DOHH2 (cell line): ENCODE results near the gene TAF1D.
"Not testable (repeated sequence)": the region's sequence is repeated elsewhere in the genome, so short reads cannot be mapped to it uniquely, and the experiment has no call there.

Experiments used
- H3F3A ChIP-seq: fragments of 200-600 bp; sonication (generic), shearing (Covaris generic); 2 replicates; pipeline ENCODE4 v1.6.0; 2016; ENCODE audit warnings: antibody characterized with exemption, mild to moderate bottlenecking; ENCODE audit not compliant: control insufficient read depth, insufficient read depth
- H3K27ac ChIP-seq: fragments of 200-600 bp; sonication (generic); 2 replicates; pipeline ENCODE4 v1.5.1; 2014; ENCODE audit warnings: low read depth, mild to moderate bottlenecking, low read length, moderate library complexity
- H3K27me3 ChIP-seq: fragments of 200-600 bp; sonication (generic); 2 replicates; pipeline ENCODE4 v1.6.1; 2014; ENCODE audit warnings: mild to moderate bottlenecking, low read length, mixed read lengths; ENCODE audit not compliant: control insufficient read depth
- H3K36me3 ChIP-seq: fragments of 200-600 bp; sonication (generic); 2 replicates; pipeline ENCODE4 v1.6.1; 2014; ENCODE audit warnings: mild to moderate bottlenecking, low read length, moderate library complexity, mixed read lengths; ENCODE audit not compliant: control insufficient read depth
- H3K4me1 ChIP-seq: fragments of 200-600 bp; sonication (generic); 2 replicates; pipeline ENCODE4 v1.6.1; 2014; ENCODE audit warnings: mild to moderate bottlenecking, low read length, mixed read lengths; ENCODE audit not compliant: control insufficient read depth
- H3K4me2 ChIP-seq: fragments of 200-600 bp; sonication (generic); 2 replicates; pipeline ENCODE4 v1.6.0; 2014; ENCODE audit warnings: mild to moderate bottlenecking, low read length, moderate library complexity
- H3K4me3 ChIP-seq: fragments of 200-600 bp; sonication (generic); 2 replicates; pipeline ENCODE4 v1.5.1; 2014; ENCODE audit warnings: mild to moderate bottlenecking, low read length, mixed read lengths
- H3K79me2 ChIP-seq: fragments of 200-600 bp; sonication (generic); 2 replicates; pipeline ENCODE4 v1.6.1; 2014; ENCODE audit warnings: mild to moderate bottlenecking, low read length, mixed read lengths; ENCODE audit not compliant: control insufficient read depth
- H3K9me2 ChIP-seq: fragments of 200-600 bp; sonication (generic); replicated peaks from 2 replicates; pipeline ENCODE4 v1.6.1; 2014; ENCODE audit warnings: mild to moderate bottlenecking, low read length, mixed read lengths; ENCODE audit not compliant: control insufficient read depth
- H3K9me3 ChIP-seq: fragments of 200-600 bp; sonication (generic); 2 replicates; pipeline ENCODE4 v1.6.1; 2014; ENCODE audit warnings: antibody characterized with exemption, low read length, mixed read lengths; ENCODE audit not compliant: control insufficient read depth, insufficient read depth
- H4K20me1 ChIP-seq: fragments of 200-600 bp; sonication (generic); 2 replicates; pipeline ENCODE4 v1.6.0; 2014; ENCODE audit warnings: low read depth, mild to moderate bottlenecking, antibody characterized with exemption, low read length, moderate library complexity; ENCODE audit not compliant: control insufficient read depth, insufficient read depth
- CTCF ChIP-seq: fragments of 200-600 bp; sonication (generic); IDR thresholded peaks from one replicate; pipeline ENCODE4 v1.5.1; 2014; ENCODE audit warnings: antibody characterized with exemption, mild to moderate bottlenecking, low read depth, low read length; ENCODE audit not compliant: poor library complexity, severe bottlenecking
- EZH2phosphoT487 ChIP-seq: fragments of 200-600 bp; sonication (generic); IDR thresholded peaks from 2 replicates; pipeline ENCODE4 v1.6.1; 2017; ENCODE audit warnings: borderline replicate concordance, mild to moderate bottlenecking, antibody characterized with exemption, low read length, moderate library complexity, mixed read lengths

The TAF1D gene

GRCh38 chr11:93761910-93762309, 20.6 kb upstream of the TAF1D start:
- no peaks in the 10 kb centered on the region for H3K79me2 ChIP-seq
- no peak for TF ChIP-seq CTCF
- no peaks in the 10 kb centered on the region for H3K4me1 ChIP-seq
- H3K27me3 ChIP-seq = no peaks in the 10 kb centered on the region
- no peak overlapping the region for H3K4me2 ChIP-seq
- H3K36me3 ChIP-seq = peaks cover 51% of the 10 kb centered on the region
- H4K20me1 ChIP-seq = no peaks in the 10 kb centered on the region
- no peak overlapping the region for H3K27ac ChIP-seq
- peaks cover under 1% of the 10 kb centered on the region; the same call in 1 of the 2 replicates for H3K9me3 ChIP-seq
- H3K4me3 ChIP-seq = no peak overlapping the region
- H3F3A ChIP-seq = no peaks in the 10 kb centered on the region
- no peaks in the 10 kb centered on the region for H3K9me2 ChIP-seq

GRCh38 chr11:93759123-93759522, 17.8 kb upstream of the TAF1D start:
- not testable (repeated sequence) for H3K27me3 ChIP-seq, H3K4me2 ChIP-seq, H3K4me3 ChIP-seq, H3K9me3 ChIP-seq, H3K4me1 ChIP-seq, H3K9me2 ChIP-seq, H3K79me2 ChIP-seq, H4K20me1 ChIP-seq, H3K27ac ChIP-seq, H3F3A ChIP-seq
- peaks cover 61% of the 10 kb centered on the region for H3K36me3 ChIP-seq

- Histone ChIP-seq H3K27ac (no peak overlapping the region), H3K4me1 (no peaks in the 10 kb centered on the region), H3K4me2 (no peak overlapping the region), H3K9me2 (no peaks in the 10 kb centered on the region), H3K79me2 (no peaks in the 10 kb centered on the region), H3F3A (no peaks in the 10 kb centered on the region), H3K4me3 (no peak overlapping the region), H3K36me3 (peaks cover 65% of the 10 kb centered on the region), H4K20me1 (no peaks in the 10 kb centered on the region), H3K27me3 (no peaks in the 10 kb centered on the region), H3K9me3 (no peaks in the 10 kb centered on the region)
- TF ChIP-seq EZH2phosphoT487 (no peak), CTCF (no peak)
Measured at GRCh38 chr11:93757924-93758865, 16.9 kb upstream of the TAF1D start.

- no peaks in the 10 kb centered on the region for H3K79me2 ChIP-seq
- H3K4me1 ChIP-seq = no peaks in the 10 kb centered on the region
- no peak overlapping the region for H3K4me2 ChIP-seq
- TF ChIP-seq EZH2phosphoT487 (no peak), CTCF (no peak)
- H3F3A ChIP-seq = no peaks in the 10 kb centered on the region
- no peaks in the 10 kb centered on the region for H3K9me3 ChIP-seq
- H3K27ac ChIP-seq = no peak overlapping the region
- H3K9me2 ChIP-seq = no peaks in the 10 kb centered on the region
- peaks cover 58% of the 10 kb centered on the region for H3K36me3 ChIP-seq
- H3K27me3 ChIP-seq = no peaks in the 10 kb centered on the region
- H3K4me3 ChIP-seq = no peak overlapping the region
- no peaks in the 10 kb centered on the region for H4K20me1 ChIP-seq
Measured at GRCh38 chr11:93757301-93757700, 16.0 kb upstream of the TAF1D start.
